NCI-H748 treated with DMSO at 0.1 percent for 48 hours (cell line): Measurements from ENCODE around the gene GART.
"Not testable (repeated sequence)": the region's sequence is repeated elsewhere in the genome, so short reads cannot be mapped to it uniquely, and the experiment has no call there.

Experiments used
- DNase-seq: peaks from one replicate; lab custom pipeline; 2025; lab: John Stamatoyannopoulos, UW

GART gene

GRCh38 chr21:33541756-33542639 is at the start of gene GART:
Gene GART, minus strand, starts transcription at chr21:33542117. Its CDS starts 2,802 bp downstream, at chr21:33539315.
- peak; percentile 36 for DNase-seq

GRCh38 chr21:33588485-33589335 is 46.8 kb upstream of the GART start, which contains the start of gene DONSON:
Gene DONSON, minus strand, starts transcription at chr21:33588684. Its CDS starts 43 bp downstream, at chr21:33588641.
- peak; percentile 58 for DNase-seq

GRCh38 chr21:33587792-33588484 is 46.0 kb upstream of the GART start:
- peak; percentile 10 for DNase-seq

DNA sequence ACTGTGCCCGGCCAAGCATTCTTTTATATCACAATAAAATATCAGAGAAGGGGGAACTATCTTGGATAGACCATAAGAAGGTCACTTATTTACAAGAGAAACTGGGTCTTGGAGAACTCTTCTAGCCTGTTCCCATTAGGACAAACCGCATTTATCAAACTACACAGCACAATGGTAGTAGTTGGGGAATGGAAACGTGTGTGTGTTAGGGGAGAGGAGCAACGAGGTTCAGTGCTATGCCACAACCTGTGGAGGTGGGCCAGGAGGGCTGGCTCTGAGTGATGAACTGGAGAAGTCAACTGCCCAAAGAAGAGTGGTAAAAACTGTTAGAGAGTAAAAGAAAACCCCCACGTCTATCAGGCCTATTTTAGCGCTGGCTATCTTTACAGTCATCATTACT is 45.0 kb upstream of the GART start:
- no peak for DNase-seq

DNA sequence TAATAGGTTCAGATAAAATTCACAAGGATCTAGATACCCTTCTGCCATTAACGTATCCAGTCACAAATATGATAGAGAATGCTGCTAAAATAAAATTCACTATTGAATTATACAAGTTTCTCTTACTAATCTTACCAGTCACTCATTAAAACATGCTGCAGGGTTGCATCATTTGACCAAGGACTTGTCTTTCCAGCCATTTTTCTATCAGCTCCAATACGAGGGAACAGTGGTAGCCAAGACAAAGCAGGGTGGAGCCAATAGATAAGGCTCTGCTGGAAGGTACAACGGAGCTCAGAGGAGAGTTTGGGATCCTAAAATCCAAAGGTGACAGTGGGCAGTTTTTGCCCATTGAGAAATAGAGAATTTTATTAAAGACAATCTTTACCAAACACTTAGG is 42.5 kb upstream of the GART start:
- no peak for DNase-seq

DNA sequence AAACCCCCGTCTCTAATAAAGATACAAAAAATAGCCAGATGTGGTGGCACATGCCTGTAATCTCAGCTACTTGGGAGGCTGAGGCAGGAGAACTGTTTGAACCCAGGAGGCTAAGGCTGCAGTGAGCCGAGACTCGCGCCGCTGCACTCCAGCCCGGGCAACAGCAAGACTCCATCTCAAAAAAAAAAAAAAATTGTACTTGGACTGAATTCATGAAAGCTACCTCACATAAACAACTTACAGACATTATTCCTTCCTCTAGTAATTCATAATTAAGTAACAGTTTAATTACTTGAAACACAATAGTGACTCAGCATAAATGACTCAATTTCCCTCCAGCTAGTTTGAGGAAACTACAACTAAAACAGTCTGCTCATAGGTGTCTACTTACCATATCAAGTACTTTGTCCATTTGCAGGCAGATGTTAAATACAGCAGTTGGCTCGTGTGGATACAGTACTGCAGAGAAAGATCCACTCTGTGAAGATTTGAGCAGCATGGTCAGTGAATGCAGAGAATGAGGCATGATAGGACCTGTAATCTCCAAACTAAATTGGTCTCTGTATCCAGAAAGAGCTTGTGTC is 37.1 kb upstream of the GART start:
- DNase-seq, result no peak

GRCh38 chr21:33578214-33578613 is 36.3 kb upstream of the GART start:
- no peak for DNase-seq

DNA sequence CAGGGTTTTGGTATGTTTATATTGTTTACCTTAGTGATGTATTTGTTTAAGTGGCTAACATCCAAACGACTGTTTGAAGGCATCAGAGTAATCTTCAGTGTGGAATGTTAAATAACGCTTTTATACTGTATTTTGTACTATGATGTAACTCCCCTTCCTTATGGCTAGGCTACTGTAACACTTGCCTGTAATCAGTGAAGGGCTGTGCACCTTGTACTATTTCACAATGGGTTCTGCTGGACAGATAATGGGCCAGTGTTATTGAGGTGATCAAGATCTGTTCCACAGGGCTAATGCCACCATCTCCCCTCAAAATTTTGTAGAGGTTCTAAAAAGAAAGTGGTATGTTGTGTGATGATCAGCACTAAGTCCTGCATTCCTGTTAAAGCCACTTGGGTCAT is 34.8 kb upstream of the GART start:
- DNase-seq, result not testable (repeated sequence)

DNA sequence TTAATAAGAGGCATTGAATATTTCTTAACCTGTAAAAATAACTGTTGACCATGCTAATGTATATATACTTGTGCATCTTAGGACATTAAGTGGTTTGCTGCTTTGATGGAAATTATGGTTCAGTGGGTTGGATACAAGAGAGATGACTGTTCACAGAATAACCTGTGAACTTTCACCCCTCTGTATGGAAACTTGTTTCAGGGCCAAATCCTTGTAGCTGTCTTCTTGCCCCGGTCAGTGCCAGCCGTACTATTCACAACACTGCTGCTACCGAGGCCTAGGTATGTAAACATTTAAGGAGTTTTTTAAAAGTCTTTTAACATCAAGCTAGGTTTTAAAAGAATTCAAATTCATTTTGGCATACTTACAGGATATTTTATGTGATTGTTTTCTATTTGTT is 30.4 kb upstream of the GART start:
- DNase-seq, result no peak

DNA sequence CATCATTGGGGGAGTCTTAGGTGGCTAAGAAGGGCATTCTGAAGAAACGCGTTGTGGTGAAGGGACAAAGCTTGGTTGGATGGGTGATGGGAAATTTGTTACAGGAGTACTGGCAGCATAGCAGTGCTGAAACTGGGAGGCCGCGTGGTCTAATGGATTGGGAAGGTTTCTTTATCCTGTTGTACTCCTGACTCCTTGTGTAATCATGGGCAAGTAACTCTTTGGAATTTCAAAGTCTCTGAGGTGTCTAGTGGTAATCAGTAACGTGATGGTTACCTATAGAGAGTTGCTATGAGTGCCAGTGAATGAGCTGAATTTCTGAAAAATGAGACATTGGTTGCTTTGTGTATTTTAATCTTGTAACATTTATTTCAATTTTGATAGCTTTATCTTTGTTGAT is 28.1 kb upstream of the GART start:
- no peak for DNase-seq

GRCh38 chr21:33568448-33568847 is 26.5 kb upstream of the GART start:
- DNase-seq, result no peak

GRCh38 chr21:33567914-33568313 is 26.0 kb upstream of the GART start:
- no peak for DNase-seq

DNA sequence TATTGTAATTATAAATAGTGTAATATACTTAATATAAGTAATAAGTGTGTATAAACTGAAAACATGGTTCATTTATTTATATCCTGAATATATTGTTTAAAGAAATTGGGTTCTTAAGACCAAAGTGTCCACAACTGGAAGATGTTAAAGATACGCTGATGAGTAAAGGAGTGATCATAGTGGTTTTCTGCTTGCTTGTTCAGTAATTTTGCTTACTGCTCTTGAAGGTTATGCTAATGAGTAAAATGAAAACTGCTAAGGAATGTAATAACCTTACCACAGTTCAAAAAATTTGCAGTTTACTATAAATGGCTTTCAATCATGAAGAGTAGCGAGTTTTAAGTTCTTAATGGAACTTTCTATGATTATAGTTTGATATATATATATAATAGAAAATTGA is 24.6 kb upstream of the GART start:
- DNase-seq, result no peak

DNA sequence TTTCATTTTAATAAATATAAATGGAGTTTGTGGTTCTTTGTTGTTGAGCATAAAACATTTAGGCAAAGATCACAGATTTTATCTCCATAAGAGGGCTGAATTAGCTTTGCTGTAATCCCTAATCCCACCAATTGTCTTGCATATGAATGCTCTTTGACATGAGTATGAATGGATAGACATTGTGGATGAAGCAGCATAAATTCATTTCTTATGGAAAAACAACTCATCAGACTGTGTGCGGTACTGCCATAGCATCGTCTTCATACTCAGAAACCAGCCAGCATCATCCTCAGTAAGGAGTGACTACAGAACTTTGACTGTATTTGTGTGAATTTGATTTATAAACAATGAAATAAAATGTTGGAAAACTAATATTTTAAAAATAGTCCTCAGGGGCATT is 20.5 kb upstream of the GART start:
- DNase-seq, result no peak

DNA sequence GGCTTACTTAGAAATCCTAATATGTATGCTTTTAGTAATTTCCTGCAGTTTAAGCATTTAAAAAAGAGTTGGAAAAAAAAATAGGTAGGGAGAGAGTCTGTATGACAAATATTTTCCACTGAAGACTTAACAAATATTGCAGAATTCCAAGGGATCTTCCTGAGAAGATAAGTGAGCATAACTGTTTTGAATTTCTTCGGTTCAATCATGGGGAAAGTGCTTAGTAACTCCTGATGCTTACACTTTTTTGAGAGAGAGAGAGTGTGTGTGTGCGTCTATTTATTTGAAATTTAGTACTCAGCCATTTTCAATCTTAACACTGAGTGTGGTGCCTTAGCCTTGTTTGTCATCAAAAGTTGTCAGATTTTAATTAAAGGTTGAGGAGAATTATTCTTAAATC is 19.5 kb upstream of the GART start:
- no peak for DNase-seq

DNA sequence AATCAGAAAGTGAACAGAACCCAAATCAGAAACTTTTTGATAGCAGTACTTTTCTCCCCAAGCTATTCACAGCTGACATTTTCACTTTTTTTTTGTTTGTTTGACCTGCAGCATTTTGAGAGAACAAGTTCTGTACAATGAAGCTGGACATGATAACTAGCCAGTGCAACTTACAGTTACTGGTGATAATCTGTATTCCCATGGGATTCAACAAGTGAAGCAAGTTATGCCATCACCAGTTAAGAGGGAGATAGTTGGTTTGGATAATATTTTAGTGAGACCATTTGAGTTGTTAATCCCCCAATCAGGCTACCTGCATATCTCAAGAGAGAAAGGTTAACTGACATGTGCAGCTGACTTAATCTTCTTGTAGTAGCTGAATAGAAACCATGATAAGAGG is 19.0 kb upstream of the GART start:
- DNase-seq, result no peak

- DNase-seq, result no peak
Measured at GRCh38 chr21:33559813-33560212, 17.9 kb upstream of the GART start.

- no peak for DNase-seq
Measured at GRCh38 chr21:33558777-33559421, 17.0 kb upstream of the GART start.

DNA sequence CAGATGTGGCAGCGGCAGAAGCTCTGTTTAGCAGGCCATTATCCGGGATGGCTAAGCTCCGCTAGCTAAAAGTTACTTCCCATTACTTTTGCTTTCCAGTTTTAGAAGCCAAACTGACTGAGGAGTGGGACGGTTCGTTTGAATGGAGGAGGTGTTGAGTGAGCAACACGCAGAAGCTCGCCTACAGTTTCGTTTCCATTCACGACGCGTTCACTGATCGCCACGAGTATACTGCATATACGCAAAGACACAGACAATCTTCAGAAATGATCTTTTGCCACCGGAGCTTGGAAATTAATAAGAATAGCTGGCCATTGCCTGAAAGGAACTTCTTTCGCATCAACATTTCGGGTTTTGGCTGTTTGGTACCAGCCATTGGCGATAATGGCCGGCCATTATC is 15.5 kb upstream of the GART start:
- DNase-seq, result no peak

DNA sequence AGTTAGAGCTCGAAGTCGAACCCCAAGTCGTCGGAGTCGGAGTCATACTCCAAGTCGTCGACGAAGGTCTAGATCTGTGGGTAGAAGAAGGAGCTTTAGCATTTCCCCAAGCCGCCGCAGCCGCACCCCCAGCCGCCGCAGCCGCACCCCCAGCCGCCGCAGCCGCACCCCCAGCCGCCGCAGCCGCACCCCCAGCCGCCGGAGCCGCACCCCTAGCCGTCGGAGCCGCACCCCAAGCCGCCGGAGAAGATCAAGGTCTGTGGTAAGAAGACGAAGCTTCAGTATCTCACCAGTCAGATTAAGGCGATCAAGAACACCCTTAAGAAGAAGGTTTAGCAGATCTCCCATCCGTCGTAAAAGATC is 13.0 kb upstream of the GART start:
- DNase-seq, result no peak

DNA sequence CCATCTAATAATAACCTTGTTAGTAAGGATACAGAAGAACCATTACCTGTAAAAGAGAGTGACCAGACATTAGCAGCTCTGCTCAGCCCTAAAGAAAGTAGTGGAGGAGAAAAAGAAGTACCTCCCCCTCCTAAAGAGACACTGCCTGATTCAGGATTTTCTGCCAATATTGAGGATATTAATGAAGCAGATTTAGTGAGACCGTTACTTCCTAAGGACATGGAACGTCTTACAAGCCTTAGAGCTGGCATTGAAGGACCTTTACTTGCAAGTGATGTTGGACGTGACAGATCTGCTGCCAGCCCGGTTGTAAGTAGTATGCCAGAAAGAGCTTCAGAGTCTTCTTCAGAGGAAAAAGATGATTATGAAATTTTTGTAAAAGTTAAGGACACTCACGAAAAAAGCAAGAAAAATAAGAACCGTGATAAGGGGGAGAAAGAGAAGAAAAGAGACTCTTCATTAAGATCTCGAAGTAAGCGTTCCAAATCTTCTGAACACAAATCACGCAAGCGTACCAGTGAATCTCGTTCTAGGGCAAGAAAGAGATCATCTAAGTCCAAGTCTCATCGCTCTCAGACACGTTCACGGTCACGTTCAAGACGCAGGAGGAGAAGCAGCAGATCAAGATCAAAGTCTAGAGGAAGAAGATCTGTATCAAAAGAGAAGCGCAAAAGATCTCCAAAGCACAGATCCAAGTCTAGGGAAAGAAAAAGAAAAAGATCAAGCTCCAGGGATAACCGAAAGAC is 12.5 kb upstream of the GART start:
- DNase-seq, result no peak
